Panc1 (cell line): ENCODE measurements around the gene RGS9. TPM values are rescaled to one million over a fixed set of nuclear protein-coding genes. Genes with fewer than 3 reads are reported as not detected.
"Not testable (repeated sequence)": the region's sequence is repeated elsewhere in the genome, so short reads cannot be mapped to it uniquely, and the experiment has no call there.

Source experiments
- ATAC-seq: fragments of 200-7000 bp; cut with Tn5 transposase; 2 replicates; pipeline ENCODE4 v1.9.1; 2020; ENCODE audit warnings: mild to moderate bottlenecking, moderate library complexity
- BruUV-seq: library from RNA; stranded (reverse); fragments of 400-500 nt; replicated peaks from 2 replicates; lab custom pipeline; 2021; lab: Mats Ljungman, UMichigan
- CTCF ChIA-PET: fragments of 300-600 bp; sonication (Branson Sonifier 250); formaldehyde crosslinking; loops from one replicate; lab custom pipeline; 2022; ENCODE audit warnings: antibody characterized with exemption; lab: Charles Lee
- POLR2A ChIA-PET: fragments of 300-600 bp; sonication (Branson Sonifier 250); formaldehyde crosslinking; loops from one replicate; lab custom pipeline; 2022; ENCODE audit warnings: antibody characterized with exemption; lab: Charles Lee
- DNase-seq: peaks from one replicate; pipeline ENCODE4 v3.0.0-alpha.2; 2010; ENCODE audit warnings: low read depth, low spot score
- H3K27ac ChIP-seq: 2 replicates; pipeline ENCODE4 v1.5.1; 2011; ENCODE audit warnings: mild to moderate bottlenecking, low read length, inconsistent platforms
- H3K27me3 ChIP-seq: fragments of 200-500 bp; sonication (Bioruptor generic); 2 replicates; pipeline ENCODE4 v1.6.0; 2014; ENCODE audit warnings: low read length, inconsistent platforms; ENCODE audit not compliant: control insufficient read depth, insufficient read depth
- H3K36me3 ChIP-seq: fragments of 200-500 bp; sonication (Bioruptor generic); 2 replicates; pipeline ENCODE4 v1.5.1; 2014; ENCODE audit warnings: inconsistent platforms, mild to moderate bottlenecking, low read length, moderate library complexity; ENCODE audit not compliant: control insufficient read depth, insufficient read depth
- H3K4me1 ChIP-seq: 2 replicates; pipeline ENCODE4 v1.5.1; 2011; ENCODE audit warnings: inconsistent platforms, mild to moderate bottlenecking, low read length, moderate library complexity; ENCODE audit not compliant: control insufficient read depth, insufficient read depth
- H3K4me3 ChIP-seq, 2 experiments: 2 replicates each; pipeline ENCODE4 v1.5.1; 2011 to 2012; ENCODE audit warnings: low read depth in 2 of 2, low read length in 2 of 2, mild to moderate bottlenecking in 2 of 2, inconsistent platforms in 1 of 2, moderate library complexity in 1 of 2
- H3K9me3 ChIP-seq: fragments of 200-500 bp; sonication (Bioruptor generic); 2 replicates; pipeline ENCODE4 v1.5.1; 2014; ENCODE audit warnings: low read depth, mild to moderate bottlenecking, inconsistent platforms, low read length, moderate library complexity; ENCODE audit not compliant: control insufficient read depth, insufficient read depth
- POLR2AphosphoS5 ChIP-seq: IDR thresholded peaks from 2 replicates; pipeline ENCODE4 v1.6.1; 2012; ENCODE audit warnings: mild to moderate bottlenecking, low read depth, low read length, moderate library complexity
- SIN3A ChIP-seq: IDR thresholded peaks from 2 replicates; pipeline ENCODE4 v1.6.1; 2012; ENCODE audit warnings: low read depth, mild to moderate bottlenecking, low read length, moderate library complexity, borderline replicate concordance; ENCODE audit not compliant: insufficient read depth
- TCF7L2 ChIP-seq: IDR thresholded peaks from 2 replicates; pipeline ENCODE4 v1.6.1; 2011; ENCODE audit warnings: mild to moderate bottlenecking, low read depth, low read length, inconsistent platforms
- in situ Hi-C: cut with HindIII; loops from 2 replicates; pipeline ENCODE4 v1.10.0; 2016; ENCODE audit warnings: low sequenced_read_pairs, low pct_unique_long_range_greater_than_20kb
- intact Hi-C: fragments of 100-400 bp; cut with micrococcal nuclease; formaldehyde crosslinking; loops from one replicate; pipeline ENCODE4 v1.10.0; 2022; ENCODE audit not compliant: unreplicated experiment
- total RNA-seq: library from RNA; stranded (reverse); gene quantifications from one replicate; pipeline ENCODE4 v1.2.1, GENCODE V29; 2021; ENCODE audit not compliant: unreplicated experiment
- TF ChIP-seq, protein P1 (sequence below), 2 experiments: IDR thresholded peaks; 2 replicates each; pipeline ENCODE4 v1.6.1; 2011 to 2012; ENCODE audit warnings: low read depth in 2 of 2, control low read depth in 1 of 2, low read length in 1 of 2, mild to moderate bottlenecking in 1 of 2, moderate library complexity in 1 of 2; ENCODE audit not compliant: insufficient read depth in 1 of 2
- TF ChIP-seq, protein P2 (sequence below): fragments of 450-650 bp; IDR thresholded peaks from 2 replicates; pipeline ENCODE4 v1.5.1; 2017; ENCODE audit warnings: mild to moderate bottlenecking

The RGS9 gene
- total RNA-seq, 1 experiment from 2014 or later: 3.3 TPM

GRCh38 chr17:65095465-65095864, 41.7 kb upstream of the RGS9 start:
- no peaks in the 10 kb centered on the region for H3K36me3 ChIP-seq
- no peak for ATAC-seq
- in situ Hi-C loops (no loop called here), intact Hi-C loops (no loop called here)
- H3K9me3 ChIP-seq: no peaks in the 10 kb centered on the region
- ChIA-PET POLR2A (no interaction called here), CTCF (interaction anchor here (1.0 kb wide), 1 partner anchor 41 kb away, joined by 3 read pairs; the partner anchor contains the start of gene RGS9)
- H3K27me3 ChIP-seq: no peaks in the 10 kb centered on the region
- H3K27ac ChIP-seq: no peak overlapping the region
- no peaks in the 10 kb centered on the region for H3K4me1 ChIP-seq
- H3K4me3 ChIP-seq: no peak overlapping the region
- no peak for DNase-seq
- BruUV-seq: no TSS peak
- TF ChIP-seq, protein P1, sequence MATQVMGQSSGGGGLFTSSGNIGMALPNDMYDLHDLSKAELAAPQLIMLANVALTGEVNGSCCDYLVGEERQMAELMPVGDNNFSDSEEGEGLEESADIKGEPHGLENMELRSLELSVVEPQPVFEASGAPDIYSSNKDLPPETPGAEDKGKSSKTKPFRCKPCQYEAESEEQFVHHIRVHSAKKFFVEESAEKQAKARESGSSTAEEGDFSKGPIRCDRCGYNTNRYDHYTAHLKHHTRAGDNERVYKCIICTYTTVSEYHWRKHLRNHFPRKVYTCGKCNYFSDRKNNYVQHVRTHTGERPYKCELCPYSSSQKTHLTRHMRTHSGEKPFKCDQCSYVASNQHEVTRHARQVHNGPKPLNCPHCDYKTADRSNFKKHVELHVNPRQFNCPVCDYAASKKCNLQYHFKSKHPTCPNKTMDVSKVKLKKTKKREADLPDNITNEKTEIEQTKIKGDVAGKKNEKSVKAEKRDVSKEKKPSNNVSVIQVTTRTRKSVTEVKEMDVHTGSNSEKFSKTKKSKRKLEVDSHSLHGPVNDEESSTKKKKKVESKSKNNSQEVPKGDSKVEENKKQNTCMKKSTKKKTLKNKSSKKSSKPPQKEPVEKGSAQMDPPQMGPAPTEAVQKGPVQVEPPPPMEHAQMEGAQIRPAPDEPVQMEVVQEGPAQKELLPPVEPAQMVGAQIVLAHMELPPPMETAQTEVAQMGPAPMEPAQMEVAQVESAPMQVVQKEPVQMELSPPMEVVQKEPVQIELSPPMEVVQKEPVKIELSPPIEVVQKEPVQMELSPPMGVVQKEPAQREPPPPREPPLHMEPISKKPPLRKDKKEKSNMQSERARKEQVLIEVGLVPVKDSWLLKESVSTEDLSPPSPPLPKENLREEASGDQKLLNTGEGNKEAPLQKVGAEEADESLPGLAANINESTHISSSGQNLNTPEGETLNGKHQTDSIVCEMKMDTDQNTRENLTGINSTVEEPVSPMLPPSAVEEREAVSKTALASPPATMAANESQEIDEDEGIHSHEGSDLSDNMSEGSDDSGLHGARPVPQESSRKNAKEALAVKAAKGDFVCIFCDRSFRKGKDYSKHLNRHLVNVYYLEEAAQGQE (IDR thresholded peaks at IDR 0.05; ENCODE audit: insufficient read depth in 1 of 2, low read depth in 2 of 2, low read length in 1 of 2): no peak
- TF ChIP-seq, protein P2, sequence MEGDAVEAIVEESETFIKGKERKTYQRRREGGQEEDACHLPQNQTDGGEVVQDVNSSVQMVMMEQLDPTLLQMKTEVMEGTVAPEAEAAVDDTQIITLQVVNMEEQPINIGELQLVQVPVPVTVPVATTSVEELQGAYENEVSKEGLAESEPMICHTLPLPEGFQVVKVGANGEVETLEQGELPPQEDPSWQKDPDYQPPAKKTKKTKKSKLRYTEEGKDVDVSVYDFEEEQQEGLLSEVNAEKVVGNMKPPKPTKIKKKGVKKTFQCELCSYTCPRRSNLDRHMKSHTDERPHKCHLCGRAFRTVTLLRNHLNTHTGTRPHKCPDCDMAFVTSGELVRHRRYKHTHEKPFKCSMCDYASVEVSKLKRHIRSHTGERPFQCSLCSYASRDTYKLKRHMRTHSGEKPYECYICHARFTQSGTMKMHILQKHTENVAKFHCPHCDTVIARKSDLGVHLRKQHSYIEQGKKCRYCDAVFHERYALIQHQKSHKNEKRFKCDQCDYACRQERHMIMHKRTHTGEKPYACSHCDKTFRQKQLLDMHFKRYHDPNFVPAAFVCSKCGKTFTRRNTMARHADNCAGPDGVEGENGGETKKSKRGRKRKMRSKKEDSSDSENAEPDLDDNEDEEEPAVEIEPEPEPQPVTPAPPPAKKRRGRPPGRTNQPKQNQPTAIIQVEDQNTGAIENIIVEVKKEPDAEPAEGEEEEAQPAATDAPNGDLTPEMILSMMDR: no peak
- TF ChIP-seq POLR2AphosphoS5 (no peak), SIN3A (no peak), TCF7L2 (no peak)

DNA sequence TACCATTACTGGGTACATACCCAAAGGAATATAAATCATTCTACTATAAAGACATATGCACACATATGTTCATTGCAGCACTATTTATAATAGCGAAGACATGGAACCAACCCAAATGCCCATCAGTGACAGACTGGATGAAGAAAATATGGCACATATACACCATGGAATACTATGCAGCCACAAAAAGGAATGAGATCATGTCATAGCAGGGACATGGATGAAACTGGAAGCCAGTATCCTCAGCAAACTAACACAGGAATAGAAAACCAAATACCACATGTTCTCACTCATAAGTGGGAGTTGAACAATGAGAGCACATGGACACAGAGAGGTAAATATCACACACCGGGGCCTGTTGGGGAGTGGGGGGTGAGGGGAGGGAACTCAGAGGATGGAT, 40.8 kb upstream of the RGS9 start:
- POLR2A ChIA-PET, H3K27ac ChIP-seq, H3K27me3 ChIP-seq, BruUV-seq, DNase-seq, intact Hi-C loops, H3K36me3 ChIP-seq, CTCF ChIA-PET, H3K4me1 ChIP-seq, ATAC-seq, in situ Hi-C loops, H3K4me3 ChIP-seq, H3K9me3 ChIP-seq: not testable (repeated sequence)

- no peak overlapping the region for H3K4me3 ChIP-seq
- H3K27ac ChIP-seq: no peak overlapping the region
- no peak for ATAC-seq
- H3K36me3 ChIP-seq: no peaks in the 10 kb centered on the region
- BruUV-seq: no TSS peak
- DNase-seq: no peak
- ChIA-PET CTCF (no interaction called here), POLR2A (no interaction called here)
- in situ Hi-C loops: no loop called here
- TF ChIP-seq TCF7L2: no peak
- TF ChIP-seq, protein P1 (IDR thresholded peaks at IDR 0.05; ENCODE audit: insufficient read depth in 1 of 2, low read depth in 2 of 2, low read length in 1 of 2): no peak
- TF ChIP-seq, protein P2: no peak
- TF ChIP-seq SIN3A: no peak
- no peak for TF ChIP-seq POLR2AphosphoS5
- intact Hi-C loops: no loop called here
- H3K27me3 ChIP-seq: no peaks in the 10 kb centered on the region
- H3K4me1 ChIP-seq: no peaks in the 10 kb centered on the region
- H3K9me3 ChIP-seq: no peaks in the 10 kb centered on the region
Measured at GRCh38 chr17:65097110-65097509, 40.1 kb upstream of the RGS9 start.
